Muscle layer of colon (tissue), 2 donors: Measurements from ENCODE around the gene DDX47.
"Not testable (repeated sequence)": the region's sequence is repeated elsewhere in the genome, so short reads cannot be mapped to it uniquely, and the experiment has no call there.

ENCODE experiments used
- H3K27ac ChIP-seq: one replicate; pipeline ENCODE4 v1.7.0; 2013; ENCODE audit warnings: low read depth, mild to moderate bottlenecking, low read length, moderate library complexity
- H3K27me3 ChIP-seq, 2 donors: one replicate each; pipeline ENCODE4 v1.7.0; 2013; ENCODE audit warnings: low read length in 2 of 2, mild to moderate bottlenecking in 2 of 2; ENCODE audit not compliant: insufficient read depth in 2 of 2, control insufficient read depth in 1 of 2
- H3K36me3 ChIP-seq: one replicate; pipeline ENCODE4 v1.7.0; 2013; ENCODE audit warnings: mild to moderate bottlenecking, low read length; ENCODE audit not compliant: insufficient read depth
- H3K4me1 ChIP-seq: one replicate; pipeline ENCODE4 v1.7.0; 2013; ENCODE audit warnings: mild to moderate bottlenecking, low read length; ENCODE audit not compliant: insufficient read depth
- H3K4me3 ChIP-seq, 2 donors: one replicate each; pipeline ENCODE4 v1.7.0; 2013; ENCODE audit warnings: low read length in 2 of 2, low read depth in 1 of 2, mild to moderate bottlenecking in 1 of 2, moderate library complexity in 1 of 2
- H3K9ac ChIP-seq: one replicate; pipeline ENCODE4 v1.7.0; 2013; ENCODE audit warnings: low read length
- H3K9me3 ChIP-seq: one replicate; pipeline ENCODE4 v1.7.0; 2013; ENCODE audit warnings: mild to moderate bottlenecking, low read length
- donor health status: abdominal sarcoma.
- donor health status: Adenocarcinoma of cecum.

Gene DDX47

GRCh38 chr12:12864243-12864642, 51.1 kb downstream of the DDX47 start:
- H3K4me1 ChIP-seq = no peaks in the 10 kb centered on the region
- no peak overlapping the region for H3K4me3 ChIP-seq
- no peak overlapping the region for H3K27ac ChIP-seq
- H3K9ac ChIP-seq = no peak overlapping the region
- no peaks in the 10 kb centered on the region for H3K36me3 ChIP-seq
- no peaks in the 10 kb centered on the region for H3K27me3 ChIP-seq
- H3K9me3 ChIP-seq = no peaks in the 10 kb centered on the region

- H3K36me3 ChIP-seq = no peaks in the 10 kb centered on the region
- no peaks in the 10 kb centered on the region for H3K4me1 ChIP-seq
- no peaks in the 10 kb centered on the region for H3K27me3 ChIP-seq
- no peak overlapping the region for H3K27ac ChIP-seq
- H3K4me3 ChIP-seq = no peak overlapping the region
- no peaks in the 10 kb centered on the region for H3K9me3 ChIP-seq
- H3K9ac ChIP-seq = no peak overlapping the region
Observed at GRCh38 chr12:12868477-12869235, 55.5 kb downstream of the DDX47 start.

DNA sequence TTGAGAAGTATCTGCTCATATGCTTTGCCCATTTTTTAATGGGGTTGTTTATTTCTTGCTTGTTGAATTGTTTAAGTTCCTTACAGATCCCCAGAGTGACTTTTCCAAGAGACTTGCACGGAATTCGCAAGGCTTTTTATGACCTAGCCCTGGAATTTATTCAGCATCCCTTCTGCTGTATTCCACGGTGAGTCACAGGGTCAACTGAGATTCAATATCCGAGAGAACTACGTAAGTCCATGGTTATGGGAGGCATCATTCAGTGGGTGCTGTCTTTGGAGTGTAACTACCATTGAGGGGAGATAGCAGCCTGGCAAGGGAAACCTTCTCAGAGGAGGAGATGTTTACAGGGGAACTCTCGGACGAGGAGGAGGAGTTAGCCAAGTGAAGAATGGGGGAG, 57.3 kb downstream of the DDX47 start:
- H3K27me3 ChIP-seq = no peaks in the 10 kb centered on the region
- H3K27ac ChIP-seq = no peak overlapping the region
- H3K9ac ChIP-seq = no peak overlapping the region
- no peaks in the 10 kb centered on the region for H3K4me1 ChIP-seq
- H3K9me3 ChIP-seq = no peaks in the 10 kb centered on the region
- no peak overlapping the region for H3K4me3 ChIP-seq
- H3K36me3 ChIP-seq = no peaks in the 10 kb centered on the region

- H3K4me3 ChIP-seq = no peak overlapping the region
- H3K27me3 ChIP-seq = no peaks in the 10 kb centered on the region
- H3K27ac ChIP-seq = no peak overlapping the region
- H3K36me3 ChIP-seq = no peaks in the 10 kb centered on the region
- H3K9me3 ChIP-seq = no peaks in the 10 kb centered on the region
- H3K9ac ChIP-seq = no peak overlapping the region
- H3K4me1 ChIP-seq = no peaks in the 10 kb centered on the region
Observed at GRCh38 chr12:12871587-12872138, 58.5 kb downstream of the DDX47 start.

- no peak overlapping the region for H3K27ac ChIP-seq
- H3K27me3 ChIP-seq = no peaks in the 10 kb centered on the region
- no peaks in the 10 kb centered on the region for H3K4me1 ChIP-seq
- H3K9ac ChIP-seq = no peak overlapping the region
- H3K36me3 ChIP-seq = no peaks in the 10 kb centered on the region
- no peak overlapping the region for H3K4me3 ChIP-seq
- H3K9me3 ChIP-seq = no peaks in the 10 kb centered on the region
Observed at GRCh38 chr12:12872139-12872933, 59.2 kb downstream of the DDX47 start.

- H3K9ac ChIP-seq = no peak overlapping the region
- no peaks in the 10 kb centered on the region for H3K27me3 ChIP-seq
- H3K27ac ChIP-seq = no peak overlapping the region
Observed at GRCh38 chr12:12872934-12873275, 59.8 kb downstream of the DDX47 start.

DNA sequence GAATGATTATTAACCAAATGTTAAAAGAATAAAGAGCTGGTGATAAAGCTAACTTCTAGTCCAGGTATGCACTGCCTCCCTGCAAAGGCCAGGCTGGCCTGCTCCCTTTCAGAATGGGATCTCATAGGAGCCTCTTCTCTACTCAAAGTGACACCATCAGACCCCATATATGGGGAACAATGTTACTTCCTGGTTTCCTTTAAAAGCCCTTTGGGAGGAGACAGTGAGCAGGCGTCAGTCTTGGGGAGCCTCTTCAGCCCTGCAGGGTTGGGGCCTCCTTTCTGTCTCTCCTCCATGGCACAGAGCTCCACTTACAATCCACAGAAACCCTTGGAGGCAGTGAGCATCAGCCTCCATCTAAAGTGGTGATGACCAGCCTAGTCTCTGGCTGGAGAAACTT, 60.9 kb downstream of the DDX47 start:
- H3K9me3 ChIP-seq = no peaks in the 10 kb centered on the region
- no peak overlapping the region for H3K4me3 ChIP-seq
- no peaks in the 10 kb centered on the region for H3K27me3 ChIP-seq
- H3K27ac ChIP-seq = no peak overlapping the region
- no peak overlapping the region for H3K9ac ChIP-seq
- no peaks in the 10 kb centered on the region for H3K36me3 ChIP-seq
- H3K4me1 ChIP-seq = no peaks in the 10 kb centered on the region

More at GRCh38 chr12:12872934-12873275, 59.8 kb downstream of the DDX47 start:
- H3K4me1 ChIP-seq = no peaks in the 10 kb centered on the region
- H3K9me3 ChIP-seq = no peaks in the 10 kb centered on the region
- H3K4me3 ChIP-seq = no peak overlapping the region
- no peaks in the 10 kb centered on the region for H3K36me3 ChIP-seq

- H3K27me3 ChIP-seq, H3K27ac ChIP-seq, H3K9me3 ChIP-seq, H3K4me3 ChIP-seq, H3K36me3 ChIP-seq, H3K4me1 ChIP-seq, H3K9ac ChIP-seq: not testable (repeated sequence)
Observed at GRCh38 chr12:12875301-12875700, 62.2 kb downstream of the DDX47 start.

DNA sequence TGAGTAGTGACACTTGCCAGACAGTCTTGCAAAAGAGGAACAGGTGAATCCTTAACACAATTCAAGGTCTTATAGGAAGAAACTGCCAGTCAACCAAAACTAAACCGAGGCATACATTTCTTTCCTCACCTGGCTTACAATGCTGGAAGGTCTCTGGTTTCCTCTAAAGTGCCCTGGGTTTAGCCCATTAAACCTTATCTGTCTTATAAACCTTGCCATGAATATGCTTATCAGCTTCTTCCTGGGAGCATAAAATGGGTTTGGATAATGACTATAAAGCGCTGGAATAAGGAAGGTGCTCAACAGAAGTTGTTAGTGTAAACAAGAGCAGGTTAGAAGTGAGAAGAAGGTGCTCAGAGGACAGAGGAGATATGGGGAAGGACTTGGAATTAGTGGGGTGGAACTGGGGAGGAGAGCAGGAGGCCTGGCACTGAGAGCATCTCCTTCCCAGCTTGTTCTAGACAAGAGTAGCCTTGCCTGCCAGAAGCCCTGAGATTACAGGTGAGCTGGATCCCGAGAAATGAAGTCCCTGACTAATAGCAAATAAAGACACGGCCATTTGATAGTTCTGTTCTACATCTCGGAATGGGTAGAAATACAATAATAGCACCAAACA, 64.1 kb downstream of the DDX47 start:
- Histone ChIP-seq H3K9me3 (no peaks in the 10 kb centered on the region), H3K27ac (no peak overlapping the region), H3K4me1 (no peaks in the 10 kb centered on the region), H3K36me3 (no peaks in the 10 kb centered on the region), H3K9ac (no peak overlapping the region), H3K4me3 (no peak overlapping the region), H3K27me3 (no peaks in the 10 kb centered on the region)

DNA sequence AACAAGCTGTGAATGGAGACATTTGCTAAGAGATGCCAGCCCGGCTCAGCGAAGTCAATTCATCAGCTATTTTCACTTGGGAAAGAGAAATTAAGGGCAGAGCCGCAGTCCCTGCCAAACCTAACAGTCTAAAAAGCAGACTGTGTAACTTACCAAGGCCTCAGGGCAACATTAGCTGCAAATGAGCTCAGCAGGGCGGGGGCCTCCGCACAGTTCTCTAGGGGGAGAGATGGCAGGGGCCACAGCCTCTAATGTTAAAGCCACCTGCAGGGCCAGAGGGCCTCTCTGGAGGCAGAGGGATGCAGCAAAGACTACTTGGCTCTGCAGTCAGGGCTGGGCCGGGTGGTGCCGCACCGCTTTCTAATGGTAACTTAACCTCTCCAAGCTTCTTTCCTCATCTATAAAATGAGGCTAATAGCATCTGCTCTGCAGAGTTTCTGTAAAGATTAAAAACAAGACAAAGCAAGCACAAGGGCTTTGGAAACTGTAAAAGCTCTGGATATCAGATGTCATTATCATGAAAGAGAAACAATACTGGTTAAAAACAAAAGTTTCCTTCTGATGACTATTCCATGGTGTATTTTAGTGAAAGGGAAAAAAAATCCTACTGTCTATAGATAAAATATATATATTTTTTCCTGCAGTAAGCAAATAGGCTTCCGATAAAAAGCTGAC, 64.8 kb downstream of the DDX47 start:
- H3K27ac ChIP-seq = no peak overlapping the region
- no peak overlapping the region for H3K9ac ChIP-seq
- no peaks in the 10 kb centered on the region for H3K9me3 ChIP-seq
- no peak overlapping the region for H3K4me3 ChIP-seq
- H3K36me3 ChIP-seq = no peaks in the 10 kb centered on the region
- no peaks in the 10 kb centered on the region for H3K27me3 ChIP-seq
- H3K4me1 ChIP-seq = no peaks in the 10 kb centered on the region
